Activated T-helper 17 cell treated with anti-CD3 and anti-CD28 coated beads, Interleukin-2, amount 50 U/mL, for 72 hours (primary cell): Measurements from ENCODE around the gene TMEM86B. TPM values are rescaled to one million over a fixed set of nuclear protein-coding genes. Genes with fewer than 3 reads are reported as not detected.
A peak's percentile ranks its signal among the peaks of the same experiment; 100 is the strongest.

ENCODE experiments used
- ATAC-seq: fragments of 150-1000 bp; cut with Tn5 transposase; replicated peaks from 2 replicates; pipeline ENCODE4 v1.10.0; 2021; ENCODE audit warnings: mild to moderate bottlenecking, moderate library complexity
- H3K27ac Mint-ChIP-seq: one replicate; pipeline ENCODE4 v1.8.0; 2022; ENCODE audit warnings: mixed read lengths
- H3K27me3 Mint-ChIP-seq: one replicate; pipeline ENCODE4 v1.8.0; 2022; ENCODE audit warnings: mixed read lengths
- H3K36me3 Mint-ChIP-seq: one replicate; pipeline ENCODE4 v1.8.0; 2022; ENCODE audit warnings: low read depth, mild to moderate bottlenecking, mixed read lengths
- H3K4me1 Mint-ChIP-seq: one replicate; pipeline ENCODE4 v1.8.0; 2022; ENCODE audit warnings: mixed read lengths
- H3K4me3 Mint-ChIP-seq: one replicate; pipeline ENCODE4 v1.8.0; 2022; ENCODE audit warnings: mild to moderate bottlenecking, mixed read lengths
- H3K9me3 Mint-ChIP-seq: one replicate; pipeline ENCODE4 v1.8.0; 2022; ENCODE audit warnings: mixed read lengths
- total RNA-seq, 2 donors: library from RNA; stranded (reverse); gene quantifications; one replicate each; pipeline ENCODE4 v1.2.3, GENCODE V29; 2022

The TMEM86B gene
- total RNA-seq, 2 donors from 2014 or later, result 8.5 to 11.3 TPM

DNA sequence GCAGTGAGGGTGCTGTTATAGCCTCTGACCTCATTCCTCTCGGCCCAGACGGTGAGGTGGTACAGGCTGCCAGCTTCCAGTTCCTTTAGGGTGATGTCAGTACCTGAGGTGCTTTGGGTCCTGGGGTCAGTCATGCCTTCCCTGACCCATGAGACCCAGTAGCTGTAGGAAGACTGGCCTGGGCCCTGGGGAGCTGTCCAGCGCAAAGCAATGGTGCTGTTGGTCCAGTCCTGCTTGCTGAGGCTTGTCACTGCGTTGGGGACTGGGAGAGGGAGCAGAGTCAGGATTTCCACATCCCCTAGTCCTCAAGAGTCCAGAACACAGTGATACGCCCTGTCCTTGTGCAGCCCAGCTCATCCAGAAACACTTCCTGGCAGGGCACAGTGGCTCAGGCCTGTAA, 29.9 kb downstream of the TMEM86B start:
- no peaks in the 10 kb centered on the region for H3K36me3 Mint-ChIP-seq
- H3K27ac Mint-ChIP-seq, result no peak overlapping the region
- peaks cover 24% of the 10 kb centered on the region for H3K27me3 Mint-ChIP-seq
- H3K4me3 Mint-ChIP-seq, result no peak overlapping the region
- no peak for ATAC-seq
- H3K4me1 Mint-ChIP-seq, result no peaks in the 10 kb centered on the region
- H3K9me3 Mint-ChIP-seq, result no peaks in the 10 kb centered on the region

DNA sequence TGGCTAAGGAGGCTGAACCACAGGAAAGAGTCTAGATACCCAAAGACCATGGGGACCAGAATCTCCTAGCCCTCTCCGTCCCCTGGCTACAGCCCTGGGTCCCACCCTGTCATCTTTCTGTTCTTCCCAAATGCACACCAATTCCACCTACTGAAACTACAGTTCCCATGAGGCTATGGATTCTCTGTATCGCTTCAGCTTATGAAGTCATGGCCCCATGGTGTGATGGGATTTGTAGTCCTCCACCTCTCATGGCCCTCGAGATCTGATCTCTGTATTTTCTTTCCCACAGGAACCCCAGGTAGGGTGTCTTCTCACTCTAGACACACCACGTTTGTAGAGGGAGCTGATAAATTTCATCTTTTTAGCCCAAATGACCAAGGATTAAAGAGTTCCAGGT, 31.0 kb downstream of the TMEM86B start:
- Mint-ChIP-seq H3K9me3 (no peaks in the 10 kb centered on the region), H3K4me3 (no peak overlapping the region), H3K36me3 (no peaks in the 10 kb centered on the region), H3K27ac (no peak overlapping the region), H3K27me3 (peaks cover 20% of the 10 kb centered on the region), H3K4me1 (no peaks in the 10 kb centered on the region)
- no peak for ATAC-seq

DNA sequence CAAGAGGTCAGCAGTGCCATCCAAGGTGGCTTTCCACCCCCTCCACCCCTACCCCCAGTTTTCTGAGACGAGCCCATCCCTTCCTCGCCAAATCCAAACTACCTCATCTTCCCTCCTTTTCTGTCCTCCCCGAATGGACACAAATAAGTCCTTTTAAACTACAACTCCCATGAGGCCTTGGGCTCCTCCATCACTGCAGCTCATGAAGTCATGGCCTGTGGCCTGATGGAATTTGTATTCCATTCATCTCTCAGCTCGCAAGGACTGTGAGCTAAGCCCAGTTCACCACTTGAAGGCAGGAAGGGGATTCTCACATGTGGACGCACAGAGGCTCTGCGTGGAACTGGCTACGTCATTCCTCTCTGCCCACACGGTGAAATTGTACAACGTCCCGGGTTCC, 31.8 kb downstream of the TMEM86B start:
- no peak overlapping the region for H3K27ac Mint-ChIP-seq
- H3K4me1 Mint-ChIP-seq, result no peaks in the 10 kb centered on the region
- H3K36me3 Mint-ChIP-seq, result no peaks in the 10 kb centered on the region
- ATAC-seq, result no peak
- no peaks in the 10 kb centered on the region for H3K9me3 Mint-ChIP-seq
- peaks cover 21% of the 10 kb centered on the region for H3K27me3 Mint-ChIP-seq
- no peak overlapping the region for H3K4me3 Mint-ChIP-seq

DNA sequence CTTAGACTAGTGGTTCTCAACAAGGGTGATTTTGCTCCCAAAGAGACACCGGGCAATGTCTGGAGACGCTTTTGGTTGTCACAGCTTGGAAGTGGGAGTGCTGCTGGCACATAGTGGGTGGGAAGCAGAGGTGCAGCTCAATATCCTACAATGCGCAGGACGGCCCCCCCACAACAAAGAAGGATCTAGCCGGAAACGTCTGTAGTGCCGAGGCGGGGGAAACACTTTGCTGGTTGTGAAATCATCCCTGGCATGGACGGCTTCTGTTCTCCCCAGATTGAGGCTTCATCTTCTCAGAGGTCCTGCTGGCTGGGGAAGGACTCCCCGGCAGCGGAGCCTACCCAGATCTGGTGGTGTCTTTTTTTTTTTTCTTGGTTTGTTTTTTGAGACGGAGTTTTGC, 35.1 kb downstream of the TMEM86B start:
- Mint-ChIP-seq H3K4me3 (no peak overlapping the region), H3K36me3 (no peaks in the 10 kb centered on the region), H3K27me3 (peaks cover 8% of the 10 kb centered on the region), H3K4me1 (peaks cover 4% of the 10 kb centered on the region), H3K27ac (no peak overlapping the region), H3K9me3 (no peaks in the 10 kb centered on the region)
- ATAC-seq, result no peak

DNA sequence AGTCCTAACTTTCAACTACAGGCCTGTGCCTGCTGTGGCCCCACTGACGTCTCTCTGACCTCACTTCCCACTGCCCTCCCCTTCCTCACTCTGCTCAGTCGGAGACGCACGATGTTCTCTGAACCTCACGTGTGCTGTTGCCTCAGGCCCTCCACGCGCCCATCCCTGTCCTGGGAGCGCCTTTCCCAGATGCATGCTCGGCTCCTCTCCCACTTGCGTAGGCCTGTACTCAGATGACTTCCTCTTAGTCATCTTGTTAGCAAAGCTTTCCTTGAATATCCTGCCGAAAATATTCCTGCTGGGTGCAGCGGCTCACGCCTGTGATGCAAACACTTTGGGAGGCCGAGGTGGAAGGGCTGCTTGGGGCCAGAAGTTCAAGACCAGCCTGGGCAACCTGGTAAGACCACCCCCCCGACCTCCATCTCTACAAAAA, 39.1 kb downstream of the TMEM86B start:
- no peak overlapping the region for H3K4me3 Mint-ChIP-seq
- H3K4me1 Mint-ChIP-seq, result peaks cover 4% of the 10 kb centered on the region
- no peak overlapping the region for H3K27ac Mint-ChIP-seq
- H3K9me3 Mint-ChIP-seq, result no peaks in the 10 kb centered on the region
- no peaks in the 10 kb centered on the region for H3K36me3 Mint-ChIP-seq
- no peak for ATAC-seq
- H3K27me3 Mint-ChIP-seq, result peaks cover 11% of the 10 kb centered on the region

DNA sequence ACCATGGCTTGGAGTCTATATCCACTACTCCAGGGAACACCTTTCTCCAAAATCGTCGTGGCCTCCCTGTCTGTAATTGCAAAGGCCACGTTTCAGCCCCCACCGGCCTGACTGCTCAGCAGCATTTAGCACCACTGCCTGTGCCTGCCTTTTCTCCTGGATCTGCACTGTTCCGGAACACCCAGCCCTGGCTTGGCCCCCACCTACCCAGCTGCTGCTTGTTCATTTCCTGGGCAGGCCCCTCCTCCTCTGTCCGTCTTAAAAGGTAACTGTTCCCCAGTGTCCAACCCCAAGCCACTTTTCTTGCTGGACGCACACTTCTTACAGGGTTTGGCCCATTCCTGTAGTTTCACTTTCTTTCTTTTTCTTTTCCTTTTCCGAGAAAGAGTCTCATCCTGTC, 39.9 kb downstream of the TMEM86B start:
- Mint-ChIP-seq H3K27ac (no peak overlapping the region), H3K36me3 (no peaks in the 10 kb centered on the region), H3K4me3 (no peak overlapping the region), H3K27me3 (peaks cover 14% of the 10 kb centered on the region), H3K4me1 (peaks cover 4% of the 10 kb centered on the region), H3K9me3 (no peaks in the 10 kb centered on the region)
- no peak for ATAC-seq

DNA sequence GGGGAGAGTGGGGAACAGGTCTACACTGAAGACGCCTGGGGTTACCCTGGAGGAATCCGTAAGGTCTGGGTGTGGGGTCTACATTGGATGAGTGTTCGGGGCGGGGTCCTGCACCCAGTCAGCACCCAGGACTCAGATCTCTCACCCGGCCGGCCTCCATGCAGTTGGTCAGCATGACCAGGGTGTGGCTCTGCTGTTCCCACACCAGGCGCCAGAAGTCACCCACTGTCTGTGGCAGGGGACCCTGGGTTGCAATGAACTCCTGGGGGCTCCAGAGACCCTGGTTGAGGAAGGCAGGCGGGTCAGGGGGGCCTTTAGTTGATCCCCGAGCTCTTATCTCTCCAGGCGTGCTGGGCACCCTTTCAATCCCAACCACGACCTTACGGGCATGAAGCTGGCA, 42.5 kb downstream of the TMEM86B start:
- no peak overlapping the region for H3K27ac Mint-ChIP-seq
- H3K36me3 Mint-ChIP-seq, result no peaks in the 10 kb centered on the region
- no peaks in the 10 kb centered on the region for H3K9me3 Mint-ChIP-seq
- no peak overlapping the region for H3K4me3 Mint-ChIP-seq
- peaks cover 4% of the 10 kb centered on the region for H3K4me1 Mint-ChIP-seq
- H3K27me3 Mint-ChIP-seq, result peaks cover 13% of the 10 kb centered on the region
- no peak for ATAC-seq

DNA sequence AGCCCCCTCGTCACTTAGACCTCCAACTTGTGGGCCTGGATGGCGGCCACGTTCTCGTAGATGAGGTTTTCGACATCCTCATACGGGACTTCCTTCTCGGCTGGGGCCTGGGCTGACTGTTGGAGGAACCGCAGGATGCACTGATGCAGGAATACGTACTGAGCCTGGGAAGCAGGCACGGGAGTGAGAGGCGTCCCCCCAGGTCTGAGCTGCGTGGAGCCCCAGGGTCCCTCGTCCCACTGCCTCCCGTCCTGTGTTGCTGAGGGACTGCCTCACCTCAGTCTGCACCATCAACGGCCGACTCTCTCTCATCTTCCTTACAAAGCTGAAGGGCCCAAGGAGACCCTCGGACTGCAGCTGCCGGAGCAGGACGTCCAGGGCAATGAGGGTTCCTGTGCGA, 46.8 kb downstream of the TMEM86B start:
- no peak for ATAC-seq
- H3K9me3 Mint-ChIP-seq, result no peaks in the 10 kb centered on the region
- peaks cover 5% of the 10 kb centered on the region for H3K4me1 Mint-ChIP-seq
- no peak overlapping the region for H3K27ac Mint-ChIP-seq
- H3K27me3 Mint-ChIP-seq, result peaks cover 26% of the 10 kb centered on the region
- no peak overlapping the region for H3K4me3 Mint-ChIP-seq
- H3K36me3 Mint-ChIP-seq, result no peaks in the 10 kb centered on the region

DNA sequence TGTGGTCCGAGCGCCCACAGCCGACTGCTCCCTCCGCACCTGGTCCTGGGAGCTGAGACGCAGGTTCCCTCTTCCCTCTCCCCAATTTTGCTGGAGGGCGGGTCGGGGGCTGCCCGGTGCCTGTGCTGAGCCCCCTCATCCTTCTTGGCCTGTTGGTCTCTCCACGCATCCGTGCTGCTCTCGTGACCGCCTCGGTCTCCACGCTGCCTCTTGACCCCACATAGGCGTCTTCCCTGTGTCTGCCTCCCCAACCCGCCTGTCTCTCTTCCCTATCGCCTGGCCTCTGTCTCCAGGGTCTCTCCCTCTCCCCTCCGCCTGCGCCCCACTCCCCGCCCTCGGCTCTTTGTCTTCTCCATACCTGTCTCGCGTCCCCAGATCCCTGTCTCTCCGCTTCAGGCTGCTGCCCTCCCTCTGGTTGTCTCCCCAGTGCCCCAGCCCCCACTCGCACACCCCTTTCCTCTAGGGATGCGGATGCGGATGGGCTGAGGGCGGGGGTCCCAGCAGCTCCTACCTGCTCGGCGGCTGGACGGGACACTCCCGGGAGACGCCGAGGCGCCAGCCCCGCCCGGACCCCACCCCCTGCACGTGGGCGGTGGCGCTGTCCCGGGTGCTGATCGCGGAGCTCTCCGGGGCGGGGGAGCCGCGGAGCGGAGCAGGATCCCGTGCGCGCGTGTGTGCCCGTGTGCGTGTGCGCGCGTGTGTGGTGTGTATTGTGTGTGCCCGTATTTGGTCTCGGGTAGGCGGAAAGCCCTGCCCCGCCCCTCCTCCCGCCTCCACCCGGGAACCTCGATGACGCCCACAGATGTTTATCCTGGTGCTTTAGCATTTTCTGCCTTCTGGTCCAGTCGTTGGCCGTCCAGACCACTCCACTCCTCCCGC, 48.7 kb downstream of the TMEM86B start, which contains the start of gene SYT5:
Gene SYT5, minus strand, starts transcription at position 684 of the 879 bp plus-strand sequence. CDS start 1,248 bp downstream, outside the sequence.
- no peak within 1 kb of the TSS for H3K27ac Mint-ChIP-seq
- no peaks in the 10 kb centered on the region for H3K36me3 Mint-ChIP-seq
- H3K4me1 Mint-ChIP-seq, result peaks cover 5% of the 10 kb centered on the region
- no peaks in the 10 kb centered on the region for H3K9me3 Mint-ChIP-seq
- ATAC-seq, result peak; percentile 67
- H3K27me3 Mint-ChIP-seq, result peaks cover 19% of the 10 kb centered on the region
- peak within 1 kb of the TSS; percentile 64 for H3K4me3 Mint-ChIP-seq

DNA sequence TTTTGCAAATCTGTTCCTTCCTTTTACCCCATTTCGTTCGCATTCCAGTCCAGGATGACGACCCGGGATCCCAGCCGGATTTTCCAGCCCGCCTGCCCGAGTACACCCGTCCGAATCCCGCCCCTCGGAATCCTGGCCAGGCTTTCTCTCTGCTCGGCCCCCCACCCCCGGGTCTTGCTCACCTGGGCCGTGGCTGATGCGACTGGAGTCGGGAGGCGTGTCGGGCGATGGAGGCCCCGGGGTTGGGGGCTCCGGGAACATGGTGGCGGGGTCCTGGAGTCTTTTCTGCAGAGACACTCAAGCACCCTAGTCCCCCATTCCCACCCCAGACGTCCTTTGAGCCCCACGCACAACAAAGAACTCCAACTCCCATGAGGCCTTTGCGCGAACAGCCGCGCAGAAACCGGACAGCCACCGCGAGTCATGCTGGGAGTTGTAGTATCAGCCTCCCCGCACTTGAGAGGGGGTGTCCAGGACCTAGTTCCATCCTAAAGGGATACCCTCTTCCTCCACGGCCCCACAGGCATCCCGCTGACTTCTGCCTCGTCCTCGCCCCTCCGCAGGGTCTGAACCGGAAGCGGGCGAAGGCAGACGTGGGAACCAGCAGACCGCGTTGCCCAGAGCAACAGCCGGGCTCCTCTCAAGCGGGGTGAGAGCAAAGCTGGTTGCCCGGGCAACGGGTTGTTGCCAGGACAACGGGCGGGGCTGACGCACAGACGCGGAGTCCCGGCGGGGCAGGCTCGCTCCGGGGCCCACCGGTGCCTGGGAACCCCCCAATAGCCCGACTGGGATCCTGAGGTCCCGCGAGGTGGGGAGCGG, 49.6 kb downstream of the TMEM86B start:
- Mint-ChIP-seq H3K27ac (no peak overlapping the region), H3K36me3 (no peaks in the 10 kb centered on the region), H3K27me3 (peaks cover 19% of the 10 kb centered on the region), H3K9me3 (no peaks in the 10 kb centered on the region), H3K4me1 (peaks cover 5% of the 10 kb centered on the region), H3K4me3 (peak overlapping the region; percentile 64)
- ATAC-seq, result peak; percentile 91

Other genes starting within 250 kb of the TMEM86B start
- gene GP6, start 190.5 kb downstream of the TMEM86B start, total RNA-seq, result under 1 TPM; 0.13 to 0.69 TPM
- 10 to 100 TPM; 20.4 to 25.0 TPM for gene RDH13, start 165.6 kb downstream of the TMEM86B start, total RNA-seq
- gene EPS8L1, start 152.9 kb downstream of the TMEM86B start, total RNA-seq, result 1 to 10 TPM; 1.4 to 2.1 TPM
- 10 to 100 TPM; 74.5 to 94.8 TPM for gene PPP1R12C, start 111.1 kb downstream of the TMEM86B start, total RNA-seq
- not detected for gene TNNT1, start 79.6 kb downstream of the TMEM86B start, total RNA-seq
- not detected for gene TNNI3, start 71.0 kb downstream of the TMEM86B start, total RNA-seq
- under 1 TPM in 1 of 2 donors, not detected in 1; 0.35 TPM for gene DNAAF3, start 62.1 kb downstream of the TMEM86B start, total RNA-seq
- not detected for gene SYT5, start 48.5 kb downstream of the TMEM86B start, total RNA-seq
- gene PTPRH, start 19.3 kb downstream of the TMEM86B start, total RNA-seq, result not detected
- gene PPP6R1, start 30.3 kb upstream of the TMEM86B start, total RNA-seq, result 100 to 1,000 TPM; 156 to 319 TPM
- gene HSPBP1, start 51.3 kb upstream of the TMEM86B start, total RNA-seq, result 10 to 100 TPM; 20.8 to 56.6 TPM
- gene BRSK1, start 55.2 kb upstream of the TMEM86B start, total RNA-seq, result 10 to 100 TPM in 1 of 2 donors, 1 to 10 TPM in 1; 6.3 to 13.7 TPM
- under 1 TPM; 0.39 to 0.56 TPM for gene TMEM150B, start 96.6 kb upstream of the TMEM86B start, total RNA-seq
- gene KMT5C, start 111.1 kb upstream of the TMEM86B start, total RNA-seq, result 10 to 100 TPM; 15.6 to 25.3 TPM
- under 1 TPM; 0.15 to 0.50 TPM for gene COX6B2, start 126.0 kb upstream of the TMEM86B start, total RNA-seq
- not detected for gene GARIN5B, start 134.5 kb upstream of the TMEM86B start, total RNA-seq
- gene IL11, start 141.7 kb upstream of the TMEM86B start, total RNA-seq, result under 1 TPM; 0.15 to 0.95 TPM
- not detected for gene TMEM190, start 148.1 kb upstream of the TMEM86B start, total RNA-seq
- 10 to 100 TPM in 1 of 2 donors, 1 to 10 TPM in 1; 7.2 to 11.5 TPM for gene TMEM238, start 155.5 kb upstream of the TMEM86B start, total RNA-seq
- 1,000 to 10,000 TPM; 2,155 to 2,438 TPM for gene RPL28, start 157.2 kb upstream of the TMEM86B start, total RNA-seq
- 100 to 1,000 TPM; 183 to 343 TPM for gene UBE2S, start 179.0 kb upstream of the TMEM86B start, total RNA-seq
- under 1 TPM in 1 of 2 donors, not detected in 1; 0.11 TPM for gene SHISA7, start 214.5 kb upstream of the TMEM86B start, total RNA-seq
- gene ISOC2, start 232.9 kb upstream of the TMEM86B start, total RNA-seq, result 10 to 100 TPM; 21.2 to 39.5 TPM
- not detected for gene C19orf85, start 236.0 kb upstream of the TMEM86B start, total RNA-seq
- 10 to 100 TPM; 11.1 to 11.3 TPM for gene ZNF628, start 247.9 kb upstream of the TMEM86B start, total RNA-seq